CD4-positive, alpha-beta memory T cell (primary cell): ENCODE measurements around the gene PSIP1. TPM values are rescaled to one million over a fixed set of nuclear protein-coding genes. Genes with fewer than 3 reads are reported as not detected.
A peak's percentile ranks its signal among the peaks of the same experiment; 100 is the strongest.

Experiments
- CTCF ChIA-PET: fragments of 350-600 bp; sonication (Branson Sonifier 250); formaldehyde crosslinking; loops from one replicate; lab custom pipeline; 2021; ENCODE audit warnings: inconsistent platforms; ENCODE audit not compliant: partially characterized antibody; lab: Charles Lee
- POLR2A ChIA-PET: fragments of 350-600 bp; sonication (Branson Sonifier 250); formaldehyde crosslinking; loops from one replicate; lab custom pipeline; 2021; ENCODE audit not compliant: partially characterized antibody; lab: Charles Lee
- DNase-seq, 5 donors: peaks; one replicate each; pipeline versions ENCODE4 v3.0.0 to v3.0.0-alpha.2; 2020 to 2022; ENCODE audit warnings: mixed read lengths in 1 of 5
- H3K27ac ChIP-seq: one replicate; pipeline ENCODE4 v1.7.0; 2013; ENCODE audit warnings: low read depth, low read length
- H3K27me3 ChIP-seq: 2 replicates; pipeline ENCODE4 v1.7.0; 2013; ENCODE audit warnings: mild to moderate bottlenecking, low read length, moderate library complexity; ENCODE audit not compliant: insufficient read depth
- H3K36me3 ChIP-seq: 2 replicates; pipeline ENCODE4 v1.7.0; 2013; ENCODE audit warnings: mild to moderate bottlenecking, low read length, moderate library complexity; ENCODE audit not compliant: insufficient read depth
- H3K4me1 ChIP-seq: 2 replicates; pipeline ENCODE4 v1.7.0; 2013; ENCODE audit warnings: mild to moderate bottlenecking, low read length, moderate library complexity; ENCODE audit not compliant: insufficient read depth
- H3K4me3 ChIP-seq, 2 donors: one replicate each; pipeline ENCODE4 v1.7.0; 2013; ENCODE audit warnings: low read length in 2 of 2, mild to moderate bottlenecking in 1 of 2
- H3K9me3 ChIP-seq, 2 donors: one replicate each; pipeline ENCODE4 v1.7.0; 2013; ENCODE audit warnings: low read length in 2 of 2, control low read depth in 1 of 2; ENCODE audit not compliant: control insufficient read depth in 1 of 2
- H3K27ac Mint-ChIP-seq, 7 donors: one replicate each; pipeline ENCODE4 v1.8.0; 2020 to 2021; ENCODE audit warnings: mixed read lengths in 7 of 7, mild to moderate bottlenecking in 6 of 7, inconsistent platforms in 3 of 7, moderate library complexity in 3 of 7
- H3K27me3 Mint-ChIP-seq, 2 donors: one replicate each; pipeline ENCODE4 v1.8.0; 2020 to 2021; ENCODE audit warnings: mixed read lengths in 2 of 2
- H3K36me3 Mint-ChIP-seq, 2 donors: one replicate each; pipeline ENCODE4 v1.8.0; 2020 to 2021; ENCODE audit warnings: mixed read lengths in 2 of 2, inconsistent platforms in 1 of 2, mild to moderate bottlenecking in 1 of 2
- H3K4me1 Mint-ChIP-seq, 4 donors: one replicate each; pipeline ENCODE4 v1.8.0; 2020 to 2021; ENCODE audit warnings: mixed read lengths in 4 of 4, mild to moderate bottlenecking in 1 of 4
- H3K4me3 Mint-ChIP-seq, 8 donors: one replicate each; pipeline ENCODE4 v1.8.0; 2020 to 2021; ENCODE audit warnings: mixed read lengths in 8 of 8, mild to moderate bottlenecking in 7 of 8, moderate library complexity in 6 of 8, inconsistent platforms in 3 of 8
- H3K9me3 Mint-ChIP-seq, 8 donors: one replicate each; pipeline ENCODE4 v1.8.0; 2020 to 2021; ENCODE audit warnings: mixed read lengths in 8 of 8, mild to moderate bottlenecking in 5 of 8, inconsistent platforms in 3 of 8, moderate library complexity in 1 of 8
- intact Hi-C: fragments of 100-400 bp; cut with micrococcal nuclease; formaldehyde crosslinking; loops from one replicate; pipeline ENCODE4 v1.15.1; 2023
- polyA plus RNA-seq, 2 donors: library from polyadenylated mRNA; unstranded; fragments of 300-500 nt; fragmentation: Illumina TruSeq; gene quantifications; one replicate each; pipeline ENCODE4 v1.2.3, GENCODE V29; 2021
- total RNA-seq, 2 experiments: library from RNA; stranded (reverse); gene quantifications; one replicate each; pipeline ENCODE4 v1.2.3, GENCODE V29; 2021

PSIP1 gene
- total and polyA plus RNA-seq, 4 experiments from 2014 or later, result 75.1 to 188 (median 163) TPM

DNA sequence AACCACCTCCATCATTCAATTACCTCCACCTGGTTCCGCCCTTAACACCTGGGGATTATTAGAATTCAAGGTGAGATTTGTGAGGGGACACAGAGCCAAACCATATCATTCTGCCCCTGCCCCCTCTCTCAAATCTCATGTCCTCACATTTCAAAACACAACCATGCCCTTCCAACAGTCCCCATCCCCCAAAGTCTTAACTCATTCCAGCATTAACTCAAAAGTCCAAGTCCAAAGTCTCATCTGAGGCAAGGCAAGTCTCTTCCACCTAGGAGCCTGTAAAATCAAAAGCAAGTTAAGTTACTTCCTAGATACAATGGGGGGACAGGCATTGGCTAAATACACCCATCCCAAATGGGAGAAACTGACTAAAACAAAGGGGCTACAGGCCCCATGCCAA, 18.8 kb downstream of the PSIP1 start:
- peaks cover 37 to 61% of the 10 kb centered on the region in 2 donors for H3K36me3 Mint-ChIP-seq

DNA sequence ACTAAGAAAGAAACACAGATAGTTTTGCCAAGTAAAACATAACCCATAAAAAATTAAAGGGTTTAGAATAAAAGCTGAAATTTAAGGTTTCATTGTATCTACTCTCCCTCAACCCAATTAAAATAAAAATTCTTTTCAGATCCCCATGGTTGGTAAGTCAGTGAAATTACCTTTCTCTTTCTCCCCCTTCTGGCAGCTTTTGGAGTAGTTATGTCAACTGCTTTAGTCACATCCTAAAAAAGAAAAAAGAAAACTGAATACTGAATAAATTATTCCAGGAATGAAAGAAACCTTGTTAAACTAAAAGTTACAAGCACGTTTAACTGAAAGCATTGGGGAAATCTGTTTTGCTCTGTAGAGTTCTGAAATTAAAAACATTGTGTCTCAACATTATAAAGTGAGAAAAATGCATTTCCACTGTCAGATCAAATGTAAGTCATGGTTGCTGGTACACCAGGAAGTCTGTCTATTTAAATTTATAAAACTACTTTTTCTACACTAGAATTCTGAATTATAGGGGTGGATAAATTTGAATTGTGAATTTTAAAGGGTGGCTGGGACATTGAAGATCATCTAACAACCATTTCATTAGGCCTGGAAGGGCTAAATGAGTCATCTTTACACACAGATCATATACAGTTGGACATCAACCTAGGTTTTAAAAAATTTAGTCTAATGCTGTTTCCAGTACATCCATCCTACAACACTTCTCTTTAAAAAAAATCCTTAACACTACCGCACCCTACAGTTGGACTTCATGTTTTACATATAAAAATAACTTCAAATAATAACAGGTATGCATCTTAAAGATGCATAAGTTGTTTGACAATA, 24.7 kb downstream of the PSIP1 start:
- peaks cover 28 to 56% of the 10 kb centered on the region in 2 donors for H3K36me3 Mint-ChIP-seq
- peak in 4 of 5 donors; percentile 14 to 27 (median 20) for DNase-seq
- ChIA-PET POLR2A (interaction anchor here (0.6 kb wide), 1 partner anchor 25 kb away, joined by 3 read pairs; no protein-coding TSS in a partner anchor), CTCF (no interaction called here)
- Histone ChIP-seq H3K27me3 (no peaks in the 10 kb centered on the region), H3K4me3 (no peak overlapping the region), H3K4me1 (peaks cover 17% of the 10 kb centered on the region), H3K36me3 (peaks cover 23% of the 10 kb centered on the region), H3K27ac (no peak overlapping the region), H3K9me3 (no peaks in the 10 kb centered on the region)
- peak overlapping the region in 5 of 7 donors; percentile 16 to 57 (median 53) for H3K27ac Mint-ChIP-seq
- H3K4me3 Mint-ChIP-seq, result no peak overlapping the region
- intact Hi-C loops, result loop anchor here (1.0 to 5.0 kb wide), 5 partner anchors 13 to 131 kb away; no protein-coding TSS in a partner anchor
- no peaks in the 10 kb centered on the region for H3K27me3 Mint-ChIP-seq
- no peaks in the 10 kb centered on the region for H3K9me3 Mint-ChIP-seq
- H3K4me1 Mint-ChIP-seq, result peaks cover 28 to 48% (median 34%) of the 10 kb centered on the region in 4 donors

More for the DNA sequence above, 18.8 kb downstream of the PSIP1 start:
- no peak for DNase-seq
- H3K4me1 Mint-ChIP-seq, result peaks cover 40 to 62% (median 50%) of the 10 kb centered on the region in 4 donors
- H3K27ac ChIP-seq, result no peak overlapping the region
- H3K4me3 ChIP-seq, result no peak overlapping the region
- H3K36me3 ChIP-seq, result peaks cover 4% of the 10 kb centered on the region
- H3K27ac Mint-ChIP-seq, result peak overlapping the region in 6 of 7 donors; percentile 21 to 76 (median 49)
- H3K9me3 Mint-ChIP-seq, result peaks cover 0 to 6% (median 1%) of the 10 kb centered on the region in 8 donors
- H3K4me1 ChIP-seq, result peaks cover 25% of the 10 kb centered on the region
- ChIA-PET POLR2A (no interaction called here), CTCF (no interaction called here)
- H3K4me3 Mint-ChIP-seq, result peak overlapping the region in 2 of 8 donors; percentile 15 to 35
- no peaks in the 10 kb centered on the region for H3K27me3 Mint-ChIP-seq
- intact Hi-C loops, result no loop called here
- H3K9me3 ChIP-seq, result no peaks in the 10 kb centered on the region
- H3K27me3 ChIP-seq, result no peaks in the 10 kb centered on the region

DNA sequence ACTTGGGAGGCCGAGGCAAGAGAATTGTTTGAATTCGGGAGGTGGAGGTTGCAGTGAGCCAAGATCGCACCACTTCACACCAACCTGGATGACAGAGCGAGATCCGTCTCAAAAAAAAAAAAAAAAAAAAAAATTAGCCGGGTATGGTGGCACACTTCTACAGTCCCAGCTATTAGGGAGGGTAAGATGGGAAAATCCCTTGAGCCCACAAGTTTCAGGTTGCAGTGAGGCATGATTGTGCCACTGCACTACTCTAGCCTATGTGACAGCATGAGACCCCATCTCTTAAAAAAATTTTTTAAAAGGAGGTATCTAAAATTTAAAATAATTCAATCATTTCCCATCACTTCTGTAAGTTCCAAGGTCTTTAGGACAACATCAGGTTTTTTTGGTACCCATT, 26.0 kb downstream of the PSIP1 start:
- ChIA-PET CTCF (interaction anchor here (0.9 to 1.1 kb wide), 2 partner anchors 9 to 15 kb away, joined by 3 read pairs; no protein-coding TSS in a partner anchor), POLR2A (interaction anchor here (1.0 to 1.3 kb wide), 2 partner anchors 12 to 27 kb away, joined by 3 read pairs; no protein-coding TSS in a partner anchor)
- no peak for DNase-seq
- Mint-ChIP-seq H3K27me3 (no peaks in the 10 kb centered on the region), H3K36me3 (peaks cover 27 to 57% of the 10 kb centered on the region in 2 donors), H3K4me1 (peaks cover 27 to 46% (median 36%) of the 10 kb centered on the region in 4 donors), H3K4me3 (no peak overlapping the region), H3K27ac (peak overlapping the region in 2 of 7 donors; percentile 63 to 82), H3K9me3 (no peaks in the 10 kb centered on the region)
- Histone ChIP-seq H3K9me3 (no peaks in the 10 kb centered on the region), H3K4me1 (peaks cover 23% of the 10 kb centered on the region), H3K4me3 (no peak overlapping the region), H3K27me3 (no peaks in the 10 kb centered on the region), H3K36me3 (peaks cover 30% of the 10 kb centered on the region), H3K27ac (no peak overlapping the region)
- intact Hi-C loops, result loop anchor here (1.0 to 5.0 kb wide), 2 partner anchors 122 to 130 kb away; no protein-coding TSS in a partner anchor

DNA sequence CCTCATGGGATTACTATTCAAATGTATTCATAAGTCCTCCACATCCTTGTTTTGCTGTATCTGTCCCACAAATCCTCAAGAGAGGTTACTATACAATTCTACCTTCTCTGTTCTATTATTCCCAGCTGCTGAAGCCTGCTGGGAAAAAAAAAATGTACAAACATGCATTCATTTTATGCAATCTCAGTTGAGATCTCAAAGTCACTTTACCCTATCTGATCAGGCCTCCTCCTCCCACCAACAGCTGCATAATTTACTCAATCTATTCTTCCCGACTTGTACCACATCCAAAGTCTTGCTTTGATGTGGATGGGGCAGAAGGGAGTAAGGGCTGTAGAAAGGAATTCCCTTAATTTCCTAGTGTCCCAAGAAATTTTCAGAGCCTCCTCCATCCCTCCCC, 28.6 kb downstream of the PSIP1 start:
- Histone ChIP-seq H3K27me3 (no peaks in the 10 kb centered on the region), H3K36me3 (peaks cover 34% of the 10 kb centered on the region), H3K27ac (no peak overlapping the region), H3K9me3 (no peaks in the 10 kb centered on the region), H3K4me1 (peaks cover 24% of the 10 kb centered on the region), H3K4me3 (no peak overlapping the region)
- Mint-ChIP-seq H3K4me3 (no peak overlapping the region), H3K4me1 (peaks cover 23 to 46% (median 33%) of the 10 kb centered on the region in 4 donors), H3K36me3 (peaks cover 20 to 49% of the 10 kb centered on the region in 2 donors), H3K27ac (peak overlapping the region in 4 of 7 donors; percentile 2 to 88 (median 38)), H3K9me3 (no peaks in the 10 kb centered on the region), H3K27me3 (no peaks in the 10 kb centered on the region)
- no peak for DNase-seq
- intact Hi-C loops, result no loop called here
- ChIA-PET CTCF (interaction anchor here (1.0 to 1.5 kb wide), 2 partner anchors 12 to 25 kb away, joined by 3 read pairs; no protein-coding TSS in a partner anchor), POLR2A (interaction anchor here (2.1 kb wide), 1 partner anchor 29 kb away, joined by 7 read pairs; the partner anchor contains the start of gene PSIP1)

DNA sequence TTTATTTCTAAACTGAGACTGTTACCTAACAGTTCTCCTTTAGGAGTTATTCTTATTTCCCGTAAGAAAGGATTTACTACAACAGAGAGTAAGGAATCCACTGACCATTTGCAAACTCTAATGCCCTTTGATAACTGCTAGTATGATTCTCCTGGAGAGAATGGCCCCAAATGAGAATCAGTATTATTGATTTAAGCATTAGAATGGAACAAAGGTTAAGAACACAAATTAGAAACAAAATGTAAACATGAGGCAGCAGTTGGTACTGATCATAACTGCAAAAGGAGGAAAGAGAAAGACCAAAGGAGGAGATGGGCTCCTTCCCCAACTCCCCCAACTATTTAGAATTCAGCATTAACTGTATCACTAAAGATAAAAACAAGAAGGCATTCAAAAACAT, 30.7 kb downstream of the PSIP1 start:
- peaks cover 21 to 49% of the 10 kb centered on the region in 2 donors for H3K36me3 Mint-ChIP-seq
- peaks cover 19 to 31% (median 25%) of the 10 kb centered on the region in 4 donors for H3K4me1 Mint-ChIP-seq
- POLR2A ChIA-PET, result interaction anchor here (1.4 to 1.8 kb wide), 2 partner anchors 30 to 32 kb away, joined by 3 to 4 read pairs; partner anchors contain the start of gene PSIP1
- Histone ChIP-seq H3K27ac (no peak overlapping the region), H3K27me3 (no peaks in the 10 kb centered on the region), H3K4me1 (peaks cover 24% of the 10 kb centered on the region), H3K36me3 (peaks cover 39% of the 10 kb centered on the region), H3K4me3 (no peak overlapping the region), H3K9me3 (no peaks in the 10 kb centered on the region)
- H3K9me3 Mint-ChIP-seq, result no peaks in the 10 kb centered on the region
- no peak for DNase-seq
- peak overlapping the region in 1 of 8 donors; percentile 5 for H3K4me3 Mint-ChIP-seq
- H3K27me3 Mint-ChIP-seq, result no peaks in the 10 kb centered on the region
- CTCF ChIA-PET, result no interaction called here
- H3K27ac Mint-ChIP-seq, result peak overlapping the region in 3 of 7 donors; percentile 48 to 93 (median 88)
- intact Hi-C loops, result no loop called here

DNA sequence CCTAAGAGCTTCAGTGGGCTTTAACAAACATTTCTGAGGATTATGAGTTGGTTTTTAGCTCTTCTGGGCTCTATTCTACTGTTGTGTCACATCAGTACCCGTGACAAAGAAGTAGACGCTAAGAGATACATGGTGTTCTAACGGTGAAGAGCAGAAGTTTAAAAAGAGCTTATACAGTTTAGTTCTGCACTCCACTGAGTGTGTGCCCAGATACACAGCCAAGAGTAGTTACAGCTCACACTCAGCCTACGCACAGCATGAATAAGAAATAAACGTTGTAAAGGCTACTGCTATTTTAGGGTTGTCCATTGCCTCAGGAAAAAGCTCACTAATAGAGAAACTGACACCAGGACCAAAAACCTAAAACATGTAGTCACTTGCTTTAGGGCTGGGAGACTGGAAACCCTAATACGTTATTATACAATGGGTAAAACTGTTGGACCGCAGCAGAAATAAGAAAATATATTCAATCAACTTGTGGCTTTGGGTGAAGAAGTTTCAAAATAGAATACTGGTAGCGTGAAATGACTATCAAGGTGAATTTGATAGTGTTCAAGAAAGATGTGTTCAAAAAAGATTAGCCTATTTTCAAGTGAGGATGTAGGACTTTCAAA, 34.7 kb downstream of the PSIP1 start:
- H3K36me3 ChIP-seq, result peaks cover 42% of the 10 kb centered on the region
- Mint-ChIP-seq H3K4me1 (peaks cover 10 to 24% (median 13%) of the 10 kb centered on the region in 4 donors), H3K27me3 (no peaks in the 10 kb centered on the region)

More for the DNA sequence above, 34.7 kb downstream of the PSIP1 start:
- H3K9me3 Mint-ChIP-seq, result no peaks in the 10 kb centered on the region
- DNase-seq, result no peak
- CTCF ChIA-PET, result interaction anchor here (0.7 to 1.2 kb wide), 2 partner anchors 8 to 13 kb away, joined by 3 read pairs; no protein-coding TSS in a partner anchor
- H3K27ac Mint-ChIP-seq, result peak overlapping the region in 3 of 7 donors; percentile 5 to 39 (median 37)
- H3K9me3 ChIP-seq, result no peaks in the 10 kb centered on the region
- no peak overlapping the region for H3K4me3 Mint-ChIP-seq
- H3K27ac ChIP-seq, result no peak overlapping the region
- H3K4me1 ChIP-seq, result peaks cover 10% of the 10 kb centered on the region
- no peak overlapping the region for H3K4me3 ChIP-seq
- POLR2A ChIA-PET, result interaction anchor here (2.0 kb wide), 1 partner anchor 35 kb away, joined by 6 read pairs; the partner anchor contains the start of gene PSIP1
- peaks cover 34 to 57% of the 10 kb centered on the region in 2 donors for H3K36me3 Mint-ChIP-seq
- intact Hi-C loops, result no loop called here
- no peaks in the 10 kb centered on the region for H3K27me3 ChIP-seq
